ENCODE data around the gene FGF13.

Gene FGF13

GRCh38 chrX:138651494-138651893 lies 60.0 kb downstream of the FGF13 start:
- no peak for DNase-seq

GRCh38 chrX:138648568-138648967 lies 62.9 kb downstream of the FGF13 start:
- no peak for DNase-seq

DNA sequence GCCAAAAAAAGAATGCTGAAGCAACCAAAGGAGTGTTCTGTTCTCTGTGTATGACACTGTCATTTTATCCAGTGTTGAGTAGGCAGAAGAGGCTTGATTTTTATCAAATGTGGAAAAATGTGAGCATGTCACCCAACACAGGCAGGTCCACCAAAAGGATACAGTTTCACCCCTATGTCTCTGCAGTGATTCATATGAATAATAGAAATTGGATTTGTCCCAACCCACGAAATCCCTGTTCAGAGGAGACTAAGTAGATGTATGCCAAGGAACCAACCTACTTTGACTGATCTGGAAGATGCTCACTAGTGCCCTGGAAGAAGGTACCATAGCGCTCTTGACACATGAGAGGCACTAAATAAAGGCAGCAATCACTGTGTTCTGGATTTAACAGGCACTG lies 72.5 kb downstream of the FGF13 start:
- DNase-seq, result no peak
